ENCODE data around the gene ARL15. TPM values are rescaled to one million over a fixed set of nuclear protein-coding genes. Genes with fewer than 3 reads are reported as not detected.

Gene ARL15
- total and polyA plus RNA-seq, 2 of the 4 experiments (the other 2 are of a cell fraction): 7.3 to 19.2 TPM

DNA sequence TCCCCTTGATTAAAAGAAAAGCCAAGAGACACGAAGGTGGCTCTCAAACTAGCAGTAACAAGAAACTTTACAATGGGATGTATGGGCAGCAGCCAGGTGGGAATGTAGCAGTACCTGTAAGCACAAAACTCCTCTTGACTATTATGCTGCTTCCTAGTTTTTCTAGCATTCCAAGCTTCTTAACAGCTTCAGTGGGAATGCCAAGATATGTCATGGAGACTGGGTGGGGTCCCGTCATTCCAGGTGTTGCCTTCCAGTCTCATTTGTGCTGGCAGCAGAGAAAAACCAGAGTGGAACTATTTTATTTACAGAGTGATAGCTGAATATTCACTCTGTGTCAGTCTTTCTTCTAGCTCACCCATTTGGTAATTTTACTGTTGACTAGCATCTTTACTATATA, 236.6 kb downstream of the ARL15 start:
- no peak overlapping the region for H3K56ac ChIP-seq (ENCODE audit: extremely low read depth, insufficient read depth, low read length)
- H4K91ac ChIP-seq (ENCODE audit: insufficient read depth, low read depth, low read length): no peak overlapping the region
- TF ChIP-seq FOS (IDR thresholded peaks at IDR 0.05; ENCODE audit: low read depth, low read length) (no peak), POLR2A (IDR thresholded peaks at IDR 0.05; ENCODE audit: low read depth, low read length) (no peak), CHD1 (IDR thresholded peaks at IDR 0.05; ENCODE audit: low read depth, low read length) (no peak), NFE2L2 (IDR thresholded peaks at IDR 0.05; ENCODE audit: low read depth, low read length) (no peak), MAFK (IDR thresholded peaks at IDR 0.05; ENCODE audit: low read depth, low read length) (no peak), MAZ (IDR thresholded peaks at IDR 0.05; ENCODE audit: borderline replicate concordance, low read depth, low read length) (no peak), BHLHE40 (IDR thresholded peaks at IDR 0.05; ENCODE audit: low read depth, low read length) (no peak), MXI1 (IDR thresholded peaks at IDR 0.05; ENCODE audit: borderline replicate concordance, low read depth, low read length) (no peak), RCOR1 (IDR thresholded peaks at IDR 0.05; ENCODE audit: insufficient replicate concordance, low read length) (no peak), CEBPB (IDR thresholded peaks at IDR 0.05; ENCODE audit: low read depth, low read length) (no peak), SMC3 (IDR thresholded peaks at IDR 0.05; ENCODE audit: low read depth, low read length) (no peak), RAD21 (IDR thresholded peaks at IDR 0.05; ENCODE audit: low read length) (no peak), RFX5 (IDR thresholded peaks at IDR 0.05; ENCODE audit: low read depth, low read length) (no peak)
- TF ChIP-seq, protein P1, sequence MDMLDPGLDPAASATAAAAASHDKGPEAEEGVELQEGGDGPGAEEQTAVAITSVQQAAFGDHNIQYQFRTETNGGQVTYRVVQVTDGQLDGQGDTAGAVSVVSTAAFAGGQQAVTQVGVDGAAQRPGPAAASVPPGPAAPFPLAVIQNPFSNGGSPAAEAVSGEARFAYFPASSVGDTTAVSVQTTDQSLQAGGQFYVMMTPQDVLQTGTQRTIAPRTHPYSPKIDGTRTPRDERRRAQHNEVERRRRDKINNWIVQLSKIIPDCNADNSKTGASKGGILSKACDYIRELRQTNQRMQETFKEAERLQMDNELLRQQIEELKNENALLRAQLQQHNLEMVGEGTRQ (IDR thresholded peaks at IDR 0.05; ENCODE audit: low read depth, low read length): no peak
- TF ChIP-seq, protein P2, sequence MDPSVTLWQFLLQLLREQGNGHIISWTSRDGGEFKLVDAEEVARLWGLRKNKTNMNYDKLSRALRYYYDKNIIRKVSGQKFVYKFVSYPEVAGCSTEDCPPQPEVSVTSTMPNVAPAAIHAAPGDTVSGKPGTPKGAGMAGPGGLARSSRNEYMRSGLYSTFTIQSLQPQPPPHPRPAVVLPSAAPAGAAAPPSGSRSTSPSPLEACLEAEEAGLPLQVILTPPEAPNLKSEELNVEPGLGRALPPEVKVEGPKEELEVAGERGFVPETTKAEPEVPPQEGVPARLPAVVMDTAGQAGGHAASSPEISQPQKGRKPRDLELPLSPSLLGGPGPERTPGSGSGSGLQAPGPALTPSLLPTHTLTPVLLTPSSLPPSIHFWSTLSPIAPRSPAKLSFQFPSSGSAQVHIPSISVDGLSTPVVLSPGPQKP (IDR thresholded peaks at IDR 0.05; ENCODE audit: borderline replicate concordance, low read depth, low read length): no peak
- TF ChIP-seq, protein P3, sequence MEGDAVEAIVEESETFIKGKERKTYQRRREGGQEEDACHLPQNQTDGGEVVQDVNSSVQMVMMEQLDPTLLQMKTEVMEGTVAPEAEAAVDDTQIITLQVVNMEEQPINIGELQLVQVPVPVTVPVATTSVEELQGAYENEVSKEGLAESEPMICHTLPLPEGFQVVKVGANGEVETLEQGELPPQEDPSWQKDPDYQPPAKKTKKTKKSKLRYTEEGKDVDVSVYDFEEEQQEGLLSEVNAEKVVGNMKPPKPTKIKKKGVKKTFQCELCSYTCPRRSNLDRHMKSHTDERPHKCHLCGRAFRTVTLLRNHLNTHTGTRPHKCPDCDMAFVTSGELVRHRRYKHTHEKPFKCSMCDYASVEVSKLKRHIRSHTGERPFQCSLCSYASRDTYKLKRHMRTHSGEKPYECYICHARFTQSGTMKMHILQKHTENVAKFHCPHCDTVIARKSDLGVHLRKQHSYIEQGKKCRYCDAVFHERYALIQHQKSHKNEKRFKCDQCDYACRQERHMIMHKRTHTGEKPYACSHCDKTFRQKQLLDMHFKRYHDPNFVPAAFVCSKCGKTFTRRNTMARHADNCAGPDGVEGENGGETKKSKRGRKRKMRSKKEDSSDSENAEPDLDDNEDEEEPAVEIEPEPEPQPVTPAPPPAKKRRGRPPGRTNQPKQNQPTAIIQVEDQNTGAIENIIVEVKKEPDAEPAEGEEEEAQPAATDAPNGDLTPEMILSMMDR (conservative IDR thresholded peaks at IDR 0.05; ENCODE audit: low read depth, low read length): no peak
- no peak overlapping the region for H2AFZ ChIP-seq (replicated peaks; ENCODE audit: low read length, poor library complexity)
- no peak overlapping the region for H3K4me2 ChIP-seq (ENCODE audit: low read depth, low read length)
- ChIA-PET POLR2A (ENCODE audit: unreplicated experiment) (no interaction called here), CTCF (no interaction called here)
- no peak overlapping the region for H3K27ac ChIP-seq (ENCODE audit: insufficient read depth, low read length)
- H3K14ac ChIP-seq (replicated peaks; ENCODE audit: low read depth, low read length): no peak overlapping the region
- WGBS, 2 experiments (ENCODE audit: extremely low coverage in 2 of 2, insufficient read length in 1 of 2): no CpG with 5 or more reads among the region's 2 CpGs
- no peaks in the 10 kb centered on the region for H3K36me3 ChIP-seq (ENCODE audit: control insufficient read depth, insufficient read depth, low read length)
- no peak overlapping the region for H2BK5ac ChIP-seq (ENCODE audit: low read depth, low read length, poor library complexity, severe bottlenecking)
- H4K8ac ChIP-seq (ENCODE audit: low read depth in 2 of 2, low read length in 2 of 2): no peak overlapping the region
- no peak overlapping the region for H4K5ac ChIP-seq (ENCODE audit: low read depth, low read length)
- no peak overlapping the region for H2BK20ac ChIP-seq (ENCODE audit: low read depth, low read length)
- H3K23ac ChIP-seq (ENCODE audit: low read depth, low read length): no peak overlapping the region
- intact Hi-C loops (cut with micrococcal nuclease): no loop called here
- no peak overlapping the region for H3K9ac ChIP-seq (ENCODE audit: low read depth, low read length)
- no TSS peak for BruUV-seq (replicated peaks)
- no peaks in the 10 kb centered on the region for H3K27me3 ChIP-seq (ENCODE audit: control insufficient read depth, insufficient read depth, low read length)
- H3K4me1 ChIP-seq (ENCODE audit: control insufficient read depth, insufficient read depth, low read length): no peaks in the 10 kb centered on the region
- no peaks in the 10 kb centered on the region for H3K9me1 ChIP-seq (ENCODE audit: insufficient read depth, low read length)
- in situ Hi-C loops (cut with MboI; ENCODE audit: low sequenced_read_pairs): no loop called here
- H2BK15ac ChIP-seq (ENCODE audit: low read depth, low read length): no peak overlapping the region
- no peak overlapping the region for H3K4ac ChIP-seq (ENCODE audit: low read depth, low read length)
- no peak overlapping the region for H2AK9ac ChIP-seq (replicated peaks; ENCODE audit: low read depth, low read length, poor library complexity)
- no peak overlapping the region for H3K18ac ChIP-seq (ENCODE audit: low read depth, low read length)
- H3K4me3 ChIP-seq (ENCODE audit: insufficient read depth, low read depth, low read length): no peak overlapping the region
- ATAC-seq (ENCODE audit: low read depth): no peak
- no peak overlapping the region for H2BK120ac ChIP-seq (ENCODE audit: low read depth, low read length)
- no peaks in the 10 kb centered on the region for H3K79me1 ChIP-seq (ENCODE audit: low read depth in 1 of 2, low read length in 2 of 2)
- H2AK5ac ChIP-seq (ENCODE audit: low read depth, low read length): no peak overlapping the region
- dilution Hi-C loops (cut with HindIII; ENCODE audit: low sequenced_read_pairs, unreplicated experiment): no loop called here
- no peak for DNase-seq
- no peaks in the 10 kb centered on the region for H3K9me3 ChIP-seq (ENCODE audit: control insufficient read depth, insufficient read depth, low read length)
- H4K20me1 ChIP-seq (ENCODE audit: insufficient read depth, low read length): no peaks in the 10 kb centered on the region
